Mesothelial cell of epicardium (in vitro differentiated cells): ENCODE measurements around the gene FOXP1. TPM values are rescaled to one million over a fixed set of nuclear protein-coding genes. Genes with fewer than 3 reads are reported as not detected.

Source experiments
- DNase-seq, 2 experiments: peaks; one replicate each; pipeline ENCODE4 v3.0.0; 2021; ENCODE audit warnings: low spot score in 2 of 2; ENCODE audit not compliant: unreplicated experiment in 2 of 2
- H3K27ac Mint-ChIP-seq: 2 replicates; pipeline ENCODE4 v1.8.0; 2021; ENCODE audit warnings: mixed read lengths
- H3K27me3 Mint-ChIP-seq: 2 replicates; pipeline ENCODE4 v1.8.0; 2021; ENCODE audit warnings: low read depth, mixed read lengths
- H3K36me3 Mint-ChIP-seq: 2 replicates; pipeline ENCODE4 v1.8.0; 2021; ENCODE audit warnings: mixed read lengths
- H3K4me1 Mint-ChIP-seq: 2 replicates; pipeline ENCODE4 v1.8.0; 2021; ENCODE audit warnings: mixed read lengths
- H3K4me3 Mint-ChIP-seq: 2 replicates; pipeline ENCODE4 v1.8.0; 2021; ENCODE audit warnings: mild to moderate bottlenecking, moderate library complexity, mixed read lengths
- H3K9me3 Mint-ChIP-seq: 2 replicates; pipeline ENCODE4 v1.8.0; 2021; ENCODE audit warnings: mixed read lengths
- total RNA-seq: library from RNA; stranded (reverse); gene quantifications from 3 replicates; pipeline ENCODE4 v1.2.1, GENCODE V29; 2021
- TF ChIP-seq, protein P1 (sequence below): fragments of 200-600 bp; sonication (generic); IDR thresholded peaks from one replicate; pipeline ENCODE4 v1.5.0; 2021; ENCODE audit warnings: antibody characterized with exemption; ENCODE audit not compliant: unreplicated experiment

Gene FOXP1
- total RNA-seq, 1 donor from 2014 or later = 187 TPM

- peaks cover 40% of the 10 kb centered on the region for H3K36me3 Mint-ChIP-seq
- H3K9me3 Mint-ChIP-seq = no peaks in the 10 kb centered on the region
- TF ChIP-seq, protein P1, sequence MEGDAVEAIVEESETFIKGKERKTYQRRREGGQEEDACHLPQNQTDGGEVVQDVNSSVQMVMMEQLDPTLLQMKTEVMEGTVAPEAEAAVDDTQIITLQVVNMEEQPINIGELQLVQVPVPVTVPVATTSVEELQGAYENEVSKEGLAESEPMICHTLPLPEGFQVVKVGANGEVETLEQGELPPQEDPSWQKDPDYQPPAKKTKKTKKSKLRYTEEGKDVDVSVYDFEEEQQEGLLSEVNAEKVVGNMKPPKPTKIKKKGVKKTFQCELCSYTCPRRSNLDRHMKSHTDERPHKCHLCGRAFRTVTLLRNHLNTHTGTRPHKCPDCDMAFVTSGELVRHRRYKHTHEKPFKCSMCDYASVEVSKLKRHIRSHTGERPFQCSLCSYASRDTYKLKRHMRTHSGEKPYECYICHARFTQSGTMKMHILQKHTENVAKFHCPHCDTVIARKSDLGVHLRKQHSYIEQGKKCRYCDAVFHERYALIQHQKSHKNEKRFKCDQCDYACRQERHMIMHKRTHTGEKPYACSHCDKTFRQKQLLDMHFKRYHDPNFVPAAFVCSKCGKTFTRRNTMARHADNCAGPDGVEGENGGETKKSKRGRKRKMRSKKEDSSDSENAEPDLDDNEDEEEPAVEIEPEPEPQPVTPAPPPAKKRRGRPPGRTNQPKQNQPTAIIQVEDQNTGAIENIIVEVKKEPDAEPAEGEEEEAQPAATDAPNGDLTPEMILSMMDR = no peak
- H3K4me1 Mint-ChIP-seq = peaks cover 44% of the 10 kb centered on the region
- no peaks in the 10 kb centered on the region for H3K27me3 Mint-ChIP-seq
- H3K4me3 Mint-ChIP-seq = no peak overlapping the region
- H3K27ac Mint-ChIP-seq = no peak overlapping the region
- no peak for DNase-seq
These were observed 538.2 kb downstream of the FOXP1 start for GRCh38 chr3:71045212-71045916.

GRCh38 chr3:71042759-71043158 is 540.8 kb downstream of the FOXP1 start:
- Mint-ChIP-seq H3K36me3 (peaks cover 48% of the 10 kb centered on the region), H3K27ac (no peak overlapping the region)

DNA sequence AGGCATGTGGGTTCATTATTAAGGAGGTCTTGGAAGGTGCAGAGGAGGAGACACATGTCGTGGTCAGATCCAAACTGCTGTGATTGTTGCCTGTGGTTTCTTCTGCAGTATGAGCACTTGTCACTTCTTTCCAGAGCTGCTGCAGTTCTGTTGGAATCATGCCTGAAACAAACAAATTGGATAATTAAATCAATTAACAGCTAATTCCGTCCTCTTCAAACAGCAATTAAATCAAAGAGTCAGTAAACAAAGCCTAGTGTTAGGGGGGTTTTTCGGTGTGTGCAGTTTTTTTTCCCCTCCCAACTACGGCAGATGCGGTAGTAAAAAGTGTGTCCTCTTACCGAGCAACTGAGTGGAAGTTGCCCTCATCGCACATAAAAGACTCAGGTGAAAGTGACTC is 542.2 kb downstream of the FOXP1 start:
- Mint-ChIP-seq H3K36me3 (peaks cover 51% of the 10 kb centered on the region), H3K27ac (no peak overlapping the region), H3K4me1 (peaks cover 10% of the 10 kb centered on the region), H3K4me3 (no peak overlapping the region), H3K9me3 (no peaks in the 10 kb centered on the region), H3K27me3 (no peaks in the 10 kb centered on the region)
- TF ChIP-seq, protein P1 = no peak
- no peak for DNase-seq

More at GRCh38 chr3:71042759-71043158, 540.8 kb downstream of the FOXP1 start:
- no peak for DNase-seq
- TF ChIP-seq, protein P1 = no peak
- no peak overlapping the region for H3K4me3 Mint-ChIP-seq
- no peaks in the 10 kb centered on the region for H3K9me3 Mint-ChIP-seq
- peaks cover 23% of the 10 kb centered on the region for H3K4me1 Mint-ChIP-seq
- no peaks in the 10 kb centered on the region for H3K27me3 Mint-ChIP-seq

DNA sequence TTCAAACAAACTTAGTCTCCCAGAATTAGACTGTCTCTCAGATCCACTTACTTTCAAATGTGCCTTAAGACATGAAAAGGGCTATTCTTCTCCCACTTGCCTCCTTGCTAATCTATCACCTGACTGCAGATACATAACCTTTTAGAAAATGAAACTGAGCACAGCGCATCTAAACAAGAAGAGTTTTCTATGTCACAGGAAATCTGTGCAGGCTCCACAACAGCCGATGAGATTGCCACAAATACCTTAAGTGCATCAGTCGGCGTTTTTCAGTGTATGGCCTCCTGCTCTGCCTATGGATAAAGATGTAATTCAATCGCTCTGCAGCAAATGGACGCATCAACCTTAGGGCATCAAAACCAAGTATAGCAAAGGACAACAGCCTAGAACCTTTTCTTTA is 544.2 kb downstream of the FOXP1 start:
- peaks cover 43% of the 10 kb centered on the region for H3K36me3 Mint-ChIP-seq
- no peaks in the 10 kb centered on the region for H3K9me3 Mint-ChIP-seq
- H3K4me3 Mint-ChIP-seq = no peak overlapping the region
- H3K27me3 Mint-ChIP-seq = no peaks in the 10 kb centered on the region
- H3K4me1 Mint-ChIP-seq = peaks cover 8% of the 10 kb centered on the region
- peak overlapping the region; percentile 6 for H3K27ac Mint-ChIP-seq
- no peak for DNase-seq
- TF ChIP-seq, protein P1 = no peak

GRCh38 chr3:71037775-71038174 is 545.8 kb downstream of the FOXP1 start:
- Mint-ChIP-seq H3K36me3 (peaks cover 41% of the 10 kb centered on the region), H3K9me3 (no peaks in the 10 kb centered on the region), H3K27ac (peak overlapping the region; percentile 44), H3K4me1 (peaks cover 13% of the 10 kb centered on the region), H3K27me3 (no peaks in the 10 kb centered on the region), H3K4me3 (no peak overlapping the region)
- DNase-seq = no peak
- TF ChIP-seq, protein P1 = no peak
